GM12874 (cell line): ENCODE data around the gene WBP1L.

Experiments used
- CTCF ChIP-seq: IDR thresholded peaks from 2 replicates; pipeline ENCODE4 v1.5.1; 2011; ENCODE audit warnings: low read depth, mild to moderate bottlenecking, control low read depth, low read length, moderate library complexity; ENCODE audit not compliant: insufficient read depth

Gene WBP1L

GRCh38 chr10:102743588-102744373 lies at the start of gene WBP1L:
Gene WBP1L, plus strand, starts transcription at chr10:102743948. Its CDS starts 106 bp downstream, at chr10:102744054.
- TF ChIP-seq CTCF: no peak

GRCh38 chr10:102696736-102697135 lies 47.0 kb upstream of the WBP1L start:
- TF ChIP-seq CTCF: no peak

- no peak for TF ChIP-seq CTCF
These were observed 44.9 kb upstream of the WBP1L start for GRCh38 chr10:102698894-102699293.

- no peak for TF ChIP-seq CTCF
These were observed 42.5 kb upstream of the WBP1L start for GRCh38 chr10:102701272-102701671.

- no peak for TF ChIP-seq CTCF
These were observed 42.0 kb upstream of the WBP1L start for GRCh38 chr10:102701796-102702195.

- TF ChIP-seq CTCF: no peak
These were observed 41.0 kb upstream of the WBP1L start for GRCh38 chr10:102702742-102703141.

- TF ChIP-seq CTCF: no peak
These were observed 38.8 kb upstream of the WBP1L start for GRCh38 chr10:102704915-102705314.
